Common myeloid progenitor, CD34-positive (primary cell): ENCODE measurements around the gene CDH15.
A peak's percentile ranks its signal among the peaks of the same experiment; 100 is the strongest.

Source experiments
- CTCF ChIA-PET: fragments of 350-600 bp; sonication (Branson Sonifier 250); formaldehyde crosslinking; loops from one replicate; lab custom pipeline; 2021; ENCODE audit warnings: antibody characterized with exemption; lab: Charles Lee
- POLR2A ChIA-PET: fragments of 350-600 bp; sonication (Branson Sonifier 250); formaldehyde crosslinking; loops from one replicate; lab custom pipeline; 2021; ENCODE audit warnings: antibody characterized with exemption; lab: Charles Lee
- DNase-seq, 3 donors: peaks; one replicate each; pipeline versions ENCODE4 v3.0.0 to v3.0.0-alpha.2; 2013
- H3K27ac ChIP-seq, 2 experiments: 1 replicate in 1 of 2; 2 replicates in 1 of 2; pipeline ENCODE4 v1.7.0; 2013; ENCODE audit warnings: inconsistent platforms in 2 of 2, low read length in 2 of 2, mild to moderate bottlenecking in 2 of 2, low read depth in 1 of 2, moderate library complexity in 1 of 2; ENCODE audit not compliant: severe bottlenecking in 2 of 2, insufficient read depth in 1 of 2, poor library complexity in 1 of 2
- H3K27me3 ChIP-seq, 5 experiments: replicated peaks in 2 of 5; 1 replicate in 3 of 5; 2 replicates in 2 of 5; pipeline versions ENCODE4 v1.6.1 to v1.7.0; 2013; ENCODE audit warnings: low read length in 4 of 5, mild to moderate bottlenecking in 2 of 5, moderate library complexity in 2 of 5, inconsistent platforms in 1 of 5; ENCODE audit not compliant: insufficient read depth in 5 of 5, control insufficient read depth in 4 of 5
- H3K36me3 ChIP-seq, 4 experiments: 1 replicate in 2 of 4; 2 replicates in 2 of 4; pipeline versions ENCODE4 v1.6.1 to v1.7.0; 2013; ENCODE audit warnings: low read length in 3 of 4, control low read depth in 1 of 4, mild to moderate bottlenecking in 1 of 4; ENCODE audit not compliant: control insufficient read depth in 4 of 4, insufficient read depth in 4 of 4
- H3K4me1 ChIP-seq, 4 experiments: 1 replicate in 3 of 4; 2 replicates in 1 of 4; pipeline versions ENCODE4 v1.6.1 to v1.7.1; 2013; ENCODE audit warnings: low read length in 3 of 4, mild to moderate bottlenecking in 3 of 4, control low read depth in 1 of 4, inconsistent platforms in 1 of 4, moderate library complexity in 1 of 4; ENCODE audit not compliant: control insufficient read depth in 4 of 4, insufficient read depth in 4 of 4; ENCODE audit errors: control extremely low read depth in 1 of 4
- H3K4me3 ChIP-seq, 7 experiments: 1 replicate in 4 of 7; 2 replicates in 3 of 7; pipeline versions ENCODE4 v1.5.1 to v1.7.0; 2013; ENCODE audit warnings: mild to moderate bottlenecking in 7 of 7, low read length in 6 of 7, moderate library complexity in 6 of 7, inconsistent platforms in 2 of 7, low read depth in 2 of 7, control low read depth in 1 of 7; ENCODE audit not compliant: insufficient read depth in 4 of 7, control insufficient read depth in 1 of 7; ENCODE audit errors: extremely low read depth in 1 of 7
- H3K9me3 ChIP-seq, 5 experiments: 1 replicate in 4 of 5; 2 replicates in 1 of 5; pipeline versions ENCODE4 v1.6.1 to v1.7.1; 2013; ENCODE audit warnings: low read length in 4 of 5, mild to moderate bottlenecking in 2 of 5, inconsistent platforms in 1 of 5, low read depth in 1 of 5, moderate library complexity in 1 of 5; ENCODE audit not compliant: control insufficient read depth in 4 of 5, insufficient read depth in 2 of 5; ENCODE audit errors: control extremely low read depth in 1 of 5
- WGBS: methylation state at CpG from one replicate; pipeline ENCODE4 v1.1.5; 2013; ENCODE audit not compliant: insufficient coverage; 5-methylcytosine and 5-hydroxymethylcytosine counted together

Gene CDH15

DNA sequence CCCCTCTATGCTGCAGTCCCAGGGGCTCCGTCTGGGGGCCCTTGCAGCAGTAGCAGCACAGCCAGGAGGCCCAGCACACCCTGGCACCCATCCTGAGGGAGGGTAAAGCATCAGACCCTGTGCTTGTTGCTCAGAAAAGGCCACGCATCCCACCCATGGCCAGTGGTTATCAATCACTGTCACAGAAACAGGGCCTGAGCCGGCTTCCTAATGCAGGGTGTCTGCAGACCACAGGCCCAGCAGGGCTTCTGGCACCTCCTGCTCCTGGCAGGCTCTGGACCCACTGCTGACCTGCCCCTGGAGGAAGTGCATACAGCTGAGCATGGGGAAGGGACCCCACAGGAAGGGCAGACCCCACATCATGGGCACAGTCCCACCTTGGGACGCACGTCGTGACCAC is 26.9 kb upstream of the CDH15 start:
- ChIA-PET CTCF (interaction anchor here (1.3 kb wide), 1 partner anchor 10 kb away, joined by 4 read pairs; no protein-coding TSS in a partner anchor), POLR2A (no interaction called here)
- H3K4me1 ChIP-seq: no peaks in the 10 kb centered on the region
- H3K9me3 ChIP-seq: peaks cover 0 to 28% (median 11%) of the 10 kb centered on the region in 5 experiments
- no peak overlapping the region for H3K27ac ChIP-seq
- H3K36me3 ChIP-seq: peaks cover 11 to 92% (median 62%) of the 10 kb centered on the region in 4 experiments
- 89% methylated on average over 6 of the region's 6 CpGs for WGBS
- no peak for DNase-seq
- H3K27me3 ChIP-seq: no peaks in the 10 kb centered on the region
- no peak overlapping the region for H3K4me3 ChIP-seq

DNA sequence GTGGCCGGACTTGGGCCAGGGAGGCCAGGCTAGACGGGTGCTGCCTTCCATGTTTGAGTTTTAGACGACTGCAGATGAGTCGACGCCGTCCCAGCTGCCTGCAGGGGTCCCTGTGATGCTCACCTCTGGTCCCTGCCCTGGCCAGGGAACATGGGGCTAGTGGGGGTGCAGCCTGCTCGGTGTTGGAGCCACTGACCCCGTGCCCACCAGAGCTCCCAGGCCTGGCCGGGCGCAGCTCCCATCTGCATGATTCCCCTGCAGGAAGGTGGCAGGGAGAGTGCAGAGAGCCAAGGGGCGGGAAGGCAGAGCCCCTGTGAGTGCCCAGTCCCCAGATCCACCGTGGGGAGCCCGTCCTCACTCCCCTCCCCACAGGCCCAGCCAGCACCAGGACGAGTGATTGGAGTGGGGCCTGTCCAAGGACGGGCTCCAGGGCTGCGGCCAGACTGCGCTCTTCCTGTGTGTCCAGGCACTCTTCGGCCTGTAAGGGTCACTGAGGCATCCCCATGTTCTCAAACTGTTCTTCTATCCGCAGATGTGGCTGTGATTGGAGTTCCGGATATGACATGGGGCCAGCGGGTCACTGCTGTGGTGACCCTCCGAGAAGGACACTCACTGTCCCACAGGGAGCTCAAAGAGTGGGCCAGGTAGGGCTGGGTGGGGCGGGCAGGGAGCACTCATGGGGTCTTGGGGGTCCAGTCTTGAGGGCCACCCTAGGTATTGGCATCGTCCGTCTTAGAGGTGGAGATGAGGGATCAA is 26.0 kb upstream of the CDH15 start:
- peaks cover 11 to 92% (median 64%) of the 10 kb centered on the region in 4 experiments for H3K36me3 ChIP-seq

DNA sequence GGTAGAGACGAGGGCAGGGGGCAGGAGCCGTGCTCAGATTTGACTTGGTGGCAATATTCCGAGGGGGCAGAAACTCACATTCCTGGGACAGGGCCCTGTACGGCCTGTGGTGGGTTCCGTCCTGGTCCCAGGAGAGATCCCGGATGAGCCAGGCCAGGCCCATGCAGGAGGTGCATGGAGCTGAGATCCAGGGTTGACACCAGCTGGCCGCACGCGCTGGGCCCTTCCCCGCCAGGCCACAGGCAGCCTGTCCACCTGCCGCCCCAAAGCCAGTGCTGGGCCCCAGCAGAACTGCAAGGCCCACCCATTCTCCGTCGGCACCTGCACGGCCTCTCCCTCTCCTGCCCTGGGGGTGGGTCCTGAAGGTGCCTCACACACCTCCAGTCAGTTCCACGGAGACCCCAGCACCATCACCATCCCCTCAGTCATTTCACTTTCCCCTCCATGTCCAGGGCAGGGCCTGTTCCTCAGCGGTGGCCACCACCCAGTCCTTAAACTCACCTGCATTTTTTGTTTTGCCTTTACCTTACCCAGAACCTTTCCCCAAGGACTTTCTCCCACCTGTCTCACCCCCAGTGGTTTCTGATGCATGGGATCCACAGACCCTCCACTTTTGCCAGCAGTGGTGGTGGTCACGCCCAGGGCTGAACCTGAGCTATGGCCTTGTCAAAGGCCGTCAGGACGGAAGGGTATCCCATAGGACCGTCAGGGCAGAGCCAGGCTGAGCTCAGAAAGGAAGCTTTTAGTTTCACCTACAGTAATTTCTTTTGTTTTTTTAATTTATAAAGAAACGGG is 25.1 kb upstream of the CDH15 start:
- POLR2A ChIA-PET: no interaction called here

More for the DNA sequence above, 26.0 kb upstream of the CDH15 start:
- Histone ChIP-seq H3K27ac (no peak overlapping the region), H3K4me1 (no peaks in the 10 kb centered on the region), H3K4me3 (no peak overlapping the region), H3K9me3 (peaks cover 0 to 29% (median 11%) of the 10 kb centered on the region in 5 experiments), H3K27me3 (no peaks in the 10 kb centered on the region)
- DNase-seq: no peak
- POLR2A ChIA-PET: no interaction called here
- 96% methylated on average over 25 of the region's 25 CpGs for WGBS
- CTCF ChIA-PET: interaction anchor here (1.6 kb wide), 1 partner anchor 27 kb away, joined by 3 read pairs; no protein-coding TSS in a partner anchor

DNA sequence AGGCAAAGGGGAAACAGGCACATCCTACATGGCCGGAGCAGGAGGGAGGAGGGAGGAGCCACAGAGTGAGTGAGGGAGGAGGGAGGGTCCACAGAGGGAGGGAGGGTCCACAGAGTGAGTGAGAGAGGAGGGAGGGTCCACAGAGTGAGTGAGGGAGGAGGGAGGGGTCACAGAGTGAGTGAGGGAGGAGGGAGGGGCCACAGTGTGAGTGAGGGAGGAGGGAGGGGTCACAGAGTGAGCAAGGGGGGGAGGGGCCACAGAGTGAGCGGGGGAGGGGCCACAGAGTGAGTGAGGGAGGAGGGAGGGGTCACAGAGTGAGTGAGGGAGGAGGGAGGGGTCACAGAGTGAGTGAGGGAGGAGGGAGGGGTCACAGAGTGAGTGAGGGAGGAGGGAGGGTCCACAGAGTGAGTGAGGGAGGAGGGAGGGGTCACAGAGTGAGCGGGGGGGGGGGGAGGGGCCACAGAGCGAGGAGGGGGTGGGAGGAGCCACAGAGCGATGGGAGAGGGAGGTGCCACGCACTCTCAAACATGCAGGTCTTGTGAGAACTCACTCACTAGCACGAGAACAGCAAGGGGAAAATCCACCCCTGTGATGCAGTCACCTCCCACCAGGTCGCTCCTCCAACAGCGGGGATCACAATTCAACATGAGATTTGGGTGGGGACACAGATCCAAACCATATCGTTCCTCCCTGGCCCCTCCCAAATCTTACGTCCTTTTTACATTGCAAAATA is 24.3 kb upstream of the CDH15 start:
- Histone ChIP-seq H3K27ac (no peak overlapping the region), H3K36me3 (peaks cover 11 to 91% (median 66%) of the 10 kb centered on the region in 4 experiments), H3K4me1 (no peaks in the 10 kb centered on the region), H3K9me3 (peaks cover 0 to 29% (median 11%) of the 10 kb centered on the region in 5 experiments), H3K4me3 (no peak overlapping the region), H3K27me3 (no peaks in the 10 kb centered on the region)
- 64% methylated on average over 5 of the region's 11 CpGs for WGBS
- POLR2A ChIA-PET: no interaction called here
- CTCF ChIA-PET: interaction anchor here (1.6 kb wide), 1 partner anchor 29 kb away, joined by 3 read pairs; no protein-coding TSS in a partner anchor
- DNase-seq: peak in 1 of 3 donors; percentile 44

More for the DNA sequence above, 25.1 kb upstream of the CDH15 start:
- Histone ChIP-seq H3K9me3 (peaks cover 0 to 29% (median 11%) of the 10 kb centered on the region in 5 experiments), H3K27ac (no peak overlapping the region), H3K4me3 (no peak overlapping the region), H3K36me3 (peaks cover 11 to 92% (median 67%) of the 10 kb centered on the region in 4 experiments), H3K4me1 (no peaks in the 10 kb centered on the region), H3K27me3 (no peaks in the 10 kb centered on the region)
- WGBS: 97% methylated on average over 21 of the region's 21 CpGs
- CTCF ChIA-PET: interaction anchor here (1.6 kb wide), 1 partner anchor 28 kb away, joined by 3 read pairs; no protein-coding TSS in a partner anchor
- DNase-seq: no peak

DNA sequence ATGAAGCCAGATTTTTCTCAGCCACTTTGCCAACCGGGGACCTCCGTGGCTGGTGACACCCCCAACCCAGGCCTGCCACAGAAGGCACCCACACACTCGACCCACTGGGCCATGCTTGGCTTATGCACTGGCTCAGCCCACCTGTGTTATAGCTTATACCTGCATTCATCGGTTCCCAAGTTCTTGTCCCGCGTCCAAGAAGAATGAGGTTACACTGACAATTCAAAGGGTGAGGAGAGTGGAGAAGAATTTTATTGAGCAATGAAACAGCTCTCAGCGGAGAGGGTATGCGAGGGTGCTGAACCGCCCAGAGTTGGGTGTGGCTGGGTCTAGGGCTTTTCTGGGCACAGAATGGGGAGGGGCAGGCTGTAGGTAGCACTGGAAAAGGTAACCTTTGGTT is 22.2 kb upstream of the CDH15 start:
- H3K36me3 ChIP-seq: peaks cover 11 to 76% (median 58%) of the 10 kb centered on the region in 4 experiments
- WGBS: 95% methylated on average over 5 of the region's 9 CpGs
- POLR2A ChIA-PET: no interaction called here
- no peaks in the 10 kb centered on the region for H3K4me1 ChIP-seq
- CTCF ChIA-PET: no interaction called here
- H3K4me3 ChIP-seq: no peak overlapping the region
- no peak overlapping the region for H3K27ac ChIP-seq
- H3K9me3 ChIP-seq: peaks cover 0 to 29% (median 11%) of the 10 kb centered on the region in 5 experiments
- no peak for DNase-seq
- no peaks in the 10 kb centered on the region for H3K27me3 ChIP-seq

DNA sequence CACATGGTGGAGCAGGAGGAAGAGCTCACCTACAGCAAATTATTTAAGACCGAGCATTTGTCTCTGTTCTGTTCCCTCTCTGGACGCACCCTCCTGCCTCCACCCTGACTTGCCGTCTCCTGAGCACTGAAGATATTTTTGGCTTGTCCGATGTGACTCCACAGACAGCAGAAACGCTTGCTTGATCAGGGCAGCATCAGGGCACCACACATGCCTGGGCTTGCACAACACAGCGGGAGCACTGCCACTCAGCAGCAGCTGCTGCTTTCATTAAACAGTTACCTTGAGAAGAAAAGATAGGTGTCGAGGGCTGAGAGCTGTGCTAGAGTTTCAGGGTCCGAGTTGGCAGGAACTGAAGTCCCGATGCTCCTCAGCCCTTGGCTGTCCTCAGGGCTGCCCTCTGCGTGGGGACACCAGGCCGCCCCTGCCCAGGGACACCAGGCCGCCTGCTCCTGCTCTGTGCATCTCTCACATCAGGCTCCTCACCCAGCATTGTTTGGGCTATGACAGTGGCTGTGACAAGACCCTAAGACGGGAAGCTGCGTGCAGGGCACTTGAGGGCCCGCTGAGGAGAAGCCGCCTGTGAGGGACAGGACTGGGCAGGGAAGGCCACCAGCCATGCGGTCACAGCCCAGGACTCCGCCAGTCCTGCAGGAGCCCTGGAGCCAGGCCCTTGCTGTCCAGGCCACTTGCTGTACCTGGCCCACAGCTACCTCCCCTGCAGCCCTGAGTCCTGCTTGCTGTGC is 21.3 kb upstream of the CDH15 start:
- peaks cover 0 to 29% (median 11%) of the 10 kb centered on the region in 5 experiments for H3K9me3 ChIP-seq
- peaks cover 0 to 4% (median 1%) of the 10 kb centered on the region in 4 experiments for H3K4me1 ChIP-seq
- 97% methylated on average over 16 of the region's 18 CpGs for WGBS
- CTCF ChIA-PET: no interaction called here
- POLR2A ChIA-PET: no interaction called here
- peaks cover 11 to 67% (median 50%) of the 10 kb centered on the region in 4 experiments for H3K36me3 ChIP-seq
- no peaks in the 10 kb centered on the region for H3K27me3 ChIP-seq
- H3K27ac ChIP-seq: no peak overlapping the region
- DNase-seq: no peak
- H3K4me3 ChIP-seq: no peak overlapping the region
